WTC11 (cell line): ENCODE measurements around the gene VAC14. TPM values are rescaled to one million over a fixed set of nuclear protein-coding genes. Genes with fewer than 3 reads are reported as not detected.

Experiments used
- ATAC-seq: fragments of 200-7000 bp; cut with Tn5 transposase; 2 replicates; pipeline ENCODE4 v1.10.0; 2021; ENCODE audit warnings: mild to moderate bottlenecking, moderate library complexity
- CTCF ChIA-PET: fragments of 300-600 bp; sonication (Branson Sonifier 250); formaldehyde crosslinking; loops from one replicate; lab custom pipeline; 2021; ENCODE audit warnings: antibody characterized with exemption; lab: Charles Lee
- POLR2A ChIA-PET: fragments of 350-600 bp; sonication (Branson Sonifier 250); formaldehyde crosslinking; loops from one replicate; lab custom pipeline; 2021; ENCODE audit warnings: antibody characterized with exemption; lab: Charles Lee
- DNase-seq: peaks from one replicate; pipeline ENCODE4 v3.0.0; 2021; ENCODE audit warnings: low spot score
- H3K27ac Mint-ChIP-seq: 2 replicates; pipeline ENCODE4 v1.8.0; 2021; ENCODE audit warnings: mixed read lengths
- H3K27me3 Mint-ChIP-seq: 2 replicates; pipeline ENCODE4 v1.8.0; 2021; ENCODE audit warnings: low read depth, mild to moderate bottlenecking, moderate library complexity, mixed read lengths
- H3K36me3 Mint-ChIP-seq: 2 replicates; pipeline ENCODE4 v1.8.0; 2021; ENCODE audit warnings: mixed read lengths
- H3K4me1 Mint-ChIP-seq: 2 replicates; pipeline ENCODE4 v1.8.0; 2022; ENCODE audit warnings: mixed read lengths
- H3K4me3 Mint-ChIP-seq: 2 replicates; pipeline ENCODE4 v1.8.0; 2021; ENCODE audit warnings: mild to moderate bottlenecking, moderate library complexity, mixed read lengths
- H3K9me3 Mint-ChIP-seq: 2 replicates; pipeline ENCODE4 v1.8.0; 2021; ENCODE audit warnings: mixed read lengths
- ATF1 ChIP-seq: sonication (generic); formaldehyde crosslinking; IDR thresholded peaks from 2 replicates; pipeline ENCODE4 v1.8.1; 2023; ENCODE audit warnings: mild to moderate bottlenecking, moderate library complexity, missing genetic modification reagents
- CBFB ChIP-seq: sonication (generic); formaldehyde crosslinking; IDR thresholded peaks from 2 replicates; pipeline ENCODE4 v1.8.1; 2022; ENCODE audit warnings: mild to moderate bottlenecking, low read depth, missing genetic modification reagents
- ELF4 ChIP-seq: sonication (generic); formaldehyde crosslinking; IDR thresholded peaks from 2 replicates; pipeline ENCODE4 v1.8.1; 2022; ENCODE audit warnings: low read depth, mild to moderate bottlenecking, moderate library complexity, missing genetic modification reagents
- ETV6 ChIP-seq: sonication (generic); formaldehyde crosslinking; IDR thresholded peaks from 2 replicates; pipeline ENCODE4 v1.8.1; 2022; ENCODE audit warnings: mild to moderate bottlenecking, missing genetic modification reagents
- FOXJ3 ChIP-seq: sonication (generic); formaldehyde crosslinking; IDR thresholded peaks from 2 replicates; pipeline ENCODE4 v1.9.0; 2021; ENCODE audit warnings: missing genetic modification reagents, mild to moderate bottlenecking, borderline replicate concordance
- GRHL2 ChIP-seq: fragments of 250-450 bp; sonication (Bioruptor Pico); IDR thresholded peaks from 2 replicates; pipeline ENCODE4 v1.8.0; 2022; ENCODE audit warnings: mild to moderate bottlenecking, moderate library complexity; ENCODE audit not compliant: insufficient replicate concordance, severe bottlenecking
- HMGA2 ChIP-seq: fragments of 250-450 bp; sonication (Bioruptor Pico); IDR thresholded peaks from 2 replicates; pipeline ENCODE4 v1.4.0; 2021; ENCODE audit warnings: mild to moderate bottlenecking, moderate library complexity
- KAT7 ChIP-seq: sonication (generic); formaldehyde crosslinking; IDR thresholded peaks from 2 replicates; pipeline ENCODE4 v1.8.1; 2023; ENCODE audit warnings: missing genetic modification reagents, mild to moderate bottlenecking, borderline replicate concordance
- NFATC4 ChIP-seq: fragments of 250-450 bp; sonication (Bioruptor Pico); IDR thresholded peaks from 2 replicates; pipeline ENCODE4 v1.9.0; 2021; ENCODE audit warnings: mild to moderate bottlenecking
- NR1H2 ChIP-seq: sonication (generic); formaldehyde crosslinking; IDR thresholded peaks from 2 replicates; pipeline ENCODE4 v1.9.0; 2021; ENCODE audit warnings: mild to moderate bottlenecking, moderate library complexity, missing genetic modification reagents
- NR3C1 ChIP-seq: sonication (generic); formaldehyde crosslinking; conservative IDR thresholded peaks from 2 replicates; pipeline ENCODE4 v1.8.1; 2023; ENCODE audit warnings: low read depth, mild to moderate bottlenecking, missing genetic modification reagents
- RORB ChIP-seq: fragments of 250-450 bp; sonication (Bioruptor Pico); IDR thresholded peaks from 2 replicates; pipeline ENCODE4 v1.9.0; 2021; ENCODE audit warnings: mild to moderate bottlenecking
- TCF7 ChIP-seq: sonication (generic); formaldehyde crosslinking; IDR thresholded peaks from 2 replicates; pipeline ENCODE4 v1.8.0; 2022; ENCODE audit warnings: mild to moderate bottlenecking, low read depth, missing genetic modification reagents, moderate library complexity
- ZNF263 ChIP-seq: sonication (generic); formaldehyde crosslinking; IDR thresholded peaks from 2 replicates; pipeline ENCODE4 v1.8.1; 2022; ENCODE audit warnings: low read depth, mild to moderate bottlenecking, moderate library complexity, missing genetic modification reagents
- ZNF416 ChIP-seq: fragments of 250-450 bp; sonication (Bioruptor Pico); IDR thresholded peaks from 2 replicates; pipeline ENCODE4 v1.9.0; 2021; ENCODE audit warnings: mild to moderate bottlenecking, inconsistent platforms
- total RNA-seq: library from RNA; stranded (reverse); gene quantifications from 3 replicates; pipeline ENCODE4 v1.2.3, GENCODE V29; 2021
- TF ChIP-seq, protein P1 (sequence below): fragments of 250-450 bp; sonication (Bioruptor Pico); IDR thresholded peaks from 2 replicates; pipeline ENCODE4 v1.9.0; 2021; ENCODE audit warnings: mild to moderate bottlenecking, borderline replicate concordance
- TF ChIP-seq, protein P2 (sequence below): fragments of 250-450 bp; sonication (Bioruptor Pico); IDR thresholded peaks from 2 replicates; pipeline ENCODE4 v2.1.2; 2022; ENCODE audit warnings: mild to moderate bottlenecking, moderate library complexity
- TF ChIP-seq, protein P3 (sequence below): fragments of 250-450 bp; sonication (Bioruptor Pico); IDR thresholded peaks from 2 replicates; pipeline ENCODE4 v1.9.0; 2021; ENCODE audit warnings: moderate library complexity, mild to moderate bottlenecking, inconsistent platforms, borderline replicate concordance
- TF ChIP-seq, protein P4 (sequence below): sonication (generic); formaldehyde crosslinking; IDR thresholded peaks from 2 replicates; pipeline ENCODE4 v1.8.0; 2023; ENCODE audit warnings: mild to moderate bottlenecking, missing genetic modification reagents
- TF ChIP-seq, protein P5 (sequence below): sonication (generic); formaldehyde crosslinking; IDR thresholded peaks from 2 replicates; pipeline ENCODE4 v1.8.1; 2022; ENCODE audit warnings: missing genetic modification reagents, borderline replicate concordance
- TF ChIP-seq, protein P6 (sequence below): sonication (generic); formaldehyde crosslinking; conservative IDR thresholded peaks from 2 replicates; pipeline ENCODE4 v1.8.1; 2022; ENCODE audit warnings: mild to moderate bottlenecking, missing genetic modification reagents
- TF ChIP-seq, protein P7 (sequence below): sonication (generic); formaldehyde crosslinking; IDR thresholded peaks from 2 replicates; pipeline ENCODE4 v1.8.0; 2022; ENCODE audit warnings: mild to moderate bottlenecking, missing genetic modification reagents

Gene VAC14
- total RNA-seq, 1 experiment from 2014 or later, result 60.1 TPM

DNA sequence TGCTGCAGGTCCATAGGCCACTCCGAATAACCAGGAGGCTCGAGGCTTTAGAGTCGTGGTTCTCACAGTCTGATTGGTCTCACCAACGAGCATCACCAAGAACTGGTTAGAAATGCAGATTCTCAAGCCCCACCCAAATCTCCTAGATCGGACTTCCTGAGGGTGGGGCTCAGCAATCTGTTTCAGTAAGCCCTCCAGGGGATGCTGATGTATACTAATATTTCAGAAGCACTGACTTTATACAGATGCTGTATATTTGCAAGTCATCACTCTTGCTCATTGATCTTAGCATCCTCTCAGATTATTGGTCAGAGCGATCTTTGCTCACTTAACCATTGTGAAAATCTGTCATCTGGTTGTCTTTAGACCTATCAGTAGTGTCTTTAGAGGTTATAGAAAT is 4.4 kb upstream of the VAC14 start (continued):
- TF ChIP-seq, protein P1, sequence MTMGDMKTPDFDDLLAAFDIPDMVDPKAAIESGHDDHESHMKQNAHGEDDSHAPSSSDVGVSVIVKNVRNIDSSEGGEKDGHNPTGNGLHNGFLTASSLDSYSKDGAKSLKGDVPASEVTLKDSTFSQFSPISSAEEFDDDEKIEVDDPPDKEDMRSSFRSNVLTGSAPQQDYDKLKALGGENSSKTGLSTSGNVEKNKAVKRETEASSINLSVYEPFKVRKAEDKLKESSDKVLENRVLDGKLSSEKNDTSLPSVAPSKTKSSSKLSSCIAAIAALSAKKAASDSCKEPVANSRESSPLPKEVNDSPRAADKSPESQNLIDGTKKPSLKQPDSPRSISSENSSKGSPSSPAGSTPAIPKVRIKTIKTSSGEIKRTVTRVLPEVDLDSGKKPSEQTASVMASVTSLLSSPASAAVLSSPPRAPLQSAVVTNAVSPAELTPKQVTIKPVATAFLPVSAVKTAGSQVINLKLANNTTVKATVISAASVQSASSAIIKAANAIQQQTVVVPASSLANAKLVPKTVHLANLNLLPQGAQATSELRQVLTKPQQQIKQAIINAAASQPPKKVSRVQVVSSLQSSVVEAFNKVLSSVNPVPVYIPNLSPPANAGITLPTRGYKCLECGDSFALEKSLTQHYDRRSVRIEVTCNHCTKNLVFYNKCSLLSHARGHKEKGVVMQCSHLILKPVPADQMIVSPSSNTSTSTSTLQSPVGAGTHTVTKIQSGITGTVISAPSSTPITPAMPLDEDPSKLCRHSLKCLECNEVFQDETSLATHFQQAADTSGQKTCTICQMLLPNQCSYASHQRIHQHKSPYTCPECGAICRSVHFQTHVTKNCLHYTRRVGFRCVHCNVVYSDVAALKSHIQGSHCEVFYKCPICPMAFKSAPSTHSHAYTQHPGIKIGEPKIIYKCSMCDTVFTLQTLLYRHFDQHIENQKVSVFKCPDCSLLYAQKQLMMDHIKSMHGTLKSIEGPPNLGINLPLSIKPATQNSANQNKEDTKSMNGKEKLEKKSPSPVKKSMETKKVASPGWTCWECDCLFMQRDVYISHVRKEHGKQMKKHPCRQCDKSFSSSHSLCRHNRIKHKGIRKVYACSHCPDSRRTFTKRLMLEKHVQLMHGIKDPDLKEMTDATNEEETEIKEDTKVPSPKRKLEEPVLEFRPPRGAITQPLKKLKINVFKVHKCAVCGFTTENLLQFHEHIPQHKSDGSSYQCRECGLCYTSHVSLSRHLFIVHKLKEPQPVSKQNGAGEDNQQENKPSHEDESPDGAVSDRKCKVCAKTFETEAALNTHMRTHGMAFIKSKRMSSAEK (CRISPR knock-in tag), result no peak
- no peak for TF ChIP-seq NR3C1 (CRISPR knock-in tag)
- TF ChIP-seq GRHL2 (CRISPR knock-in tag), result no peak
- TF ChIP-seq, protein P2, sequence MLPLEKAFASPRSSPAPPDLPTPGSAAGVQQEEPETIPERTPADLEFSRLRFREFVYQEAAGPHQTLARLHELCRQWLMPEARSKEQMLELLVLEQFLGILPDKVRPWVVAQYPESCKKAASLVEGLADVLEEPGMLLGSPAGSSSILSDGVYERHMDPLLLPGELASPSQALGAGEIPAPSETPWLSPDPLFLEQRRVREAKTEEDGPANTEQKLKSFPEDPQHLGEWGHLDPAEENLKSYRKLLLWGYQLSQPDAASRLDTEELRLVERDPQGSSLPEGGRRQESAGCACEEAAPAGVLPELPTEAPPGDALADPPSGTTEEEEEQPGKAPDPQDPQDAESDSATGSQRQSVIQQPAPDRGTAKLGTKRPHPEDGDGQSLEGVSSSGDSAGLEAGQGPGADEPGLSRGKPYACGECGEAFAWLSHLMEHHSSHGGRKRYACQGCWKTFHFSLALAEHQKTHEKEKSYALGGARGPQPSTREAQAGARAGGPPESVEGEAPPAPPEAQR (CRISPR knock-in tag), result no peak
- no peak for TF ChIP-seq ELF4 (CRISPR knock-in tag)
- TF ChIP-seq, protein P3, sequence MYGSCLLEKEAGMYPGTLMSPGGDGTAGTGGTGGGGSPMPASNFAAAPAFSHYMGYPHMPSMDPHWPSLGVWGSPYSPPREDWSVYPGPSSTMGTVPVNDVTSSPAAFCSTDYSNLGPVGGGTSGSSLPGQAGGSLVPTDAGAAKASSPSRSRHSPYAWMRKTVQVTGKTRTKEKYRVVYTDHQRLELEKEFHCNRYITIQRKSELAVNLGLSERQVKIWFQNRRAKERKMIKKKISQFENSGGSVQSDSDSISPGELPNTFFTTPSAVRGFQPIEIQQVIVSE, result no peak
- no peak for TF ChIP-seq KAT7 (CRISPR knock-in tag)
- TF ChIP-seq, protein P4, sequence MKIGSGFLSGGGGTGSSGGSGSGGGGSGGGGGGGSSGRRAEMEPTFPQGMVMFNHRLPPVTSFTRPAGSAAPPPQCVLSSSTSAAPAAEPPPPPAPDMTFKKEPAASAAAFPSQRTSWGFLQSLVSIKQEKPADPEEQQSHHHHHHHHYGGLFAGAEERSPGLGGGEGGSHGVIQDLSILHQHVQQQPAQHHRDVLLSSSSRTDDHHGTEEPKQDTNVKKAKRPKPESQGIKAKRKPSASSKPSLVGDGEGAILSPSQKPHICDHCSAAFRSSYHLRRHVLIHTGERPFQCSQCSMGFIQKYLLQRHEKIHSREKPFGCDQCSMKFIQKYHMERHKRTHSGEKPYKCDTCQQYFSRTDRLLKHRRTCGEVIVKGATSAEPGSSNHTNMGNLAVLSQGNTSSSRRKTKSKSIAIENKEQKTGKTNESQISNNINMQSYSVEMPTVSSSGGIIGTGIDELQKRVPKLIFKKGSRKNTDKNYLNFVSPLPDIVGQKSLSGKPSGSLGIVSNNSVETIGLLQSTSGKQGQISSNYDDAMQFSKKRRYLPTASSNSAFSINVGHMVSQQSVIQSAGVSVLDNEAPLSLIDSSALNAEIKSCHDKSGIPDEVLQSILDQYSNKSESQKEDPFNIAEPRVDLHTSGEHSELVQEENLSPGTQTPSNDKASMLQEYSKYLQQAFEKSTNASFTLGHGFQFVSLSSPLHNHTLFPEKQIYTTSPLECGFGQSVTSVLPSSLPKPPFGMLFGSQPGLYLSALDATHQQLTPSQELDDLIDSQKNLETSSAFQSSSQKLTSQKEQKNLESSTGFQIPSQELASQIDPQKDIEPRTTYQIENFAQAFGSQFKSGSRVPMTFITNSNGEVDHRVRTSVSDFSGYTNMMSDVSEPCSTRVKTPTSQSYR (CRISPR knock-in tag), result no peak
- TF ChIP-seq ATF1 (CRISPR knock-in tag), result no peak
- TF ChIP-seq NFATC4 (CRISPR knock-in tag), result no peak
- no peak for TF ChIP-seq ETV6 (CRISPR knock-in tag)
- TF ChIP-seq, protein P5, sequence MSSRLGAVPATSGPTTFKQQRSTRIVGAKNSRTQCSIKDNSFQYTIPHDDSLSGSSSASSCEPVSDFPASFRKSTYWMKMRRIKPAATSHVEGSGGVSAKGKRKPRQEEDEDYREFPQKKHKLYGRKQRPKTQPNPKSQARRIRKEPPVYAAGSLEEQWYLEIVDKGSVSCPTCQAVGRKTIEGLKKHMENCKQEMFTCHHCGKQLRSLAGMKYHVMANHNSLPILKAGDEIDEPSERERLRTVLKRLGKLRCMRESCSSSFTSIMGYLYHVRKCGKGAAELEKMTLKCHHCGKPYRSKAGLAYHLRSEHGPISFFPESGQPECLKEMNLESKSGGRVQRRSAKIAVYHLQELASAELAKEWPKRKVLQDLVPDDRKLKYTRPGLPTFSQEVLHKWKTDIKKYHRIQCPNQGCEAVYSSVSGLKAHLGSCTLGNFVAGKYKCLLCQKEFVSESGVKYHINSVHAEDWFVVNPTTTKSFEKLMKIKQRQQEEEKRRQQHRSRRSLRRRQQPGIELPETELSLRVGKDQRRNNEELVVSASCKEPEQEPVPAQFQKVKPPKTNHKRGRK, result no peak

DNA sequence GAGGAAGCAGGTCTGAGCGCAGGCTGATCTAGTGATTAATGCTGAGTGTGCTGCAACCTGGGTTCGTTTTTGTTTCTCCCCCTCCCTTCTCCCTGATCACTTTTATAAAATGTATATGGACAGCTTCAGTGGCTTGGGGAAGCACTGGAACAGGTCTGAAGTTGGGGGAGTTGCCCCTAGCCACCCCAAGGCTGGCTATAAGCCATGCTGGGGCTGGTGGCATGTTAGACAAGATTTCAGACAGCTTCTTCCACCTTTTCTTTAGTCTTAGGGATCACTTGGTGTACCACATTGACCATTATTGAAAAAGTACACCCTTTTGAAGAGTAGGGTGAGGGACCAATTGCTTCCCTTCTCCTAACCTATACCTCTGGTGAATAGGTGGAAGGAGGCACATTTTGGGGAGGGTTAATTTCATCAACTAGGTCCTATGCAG is 3.8 kb upstream of the VAC14 start:
- Mint-ChIP-seq H3K27ac (no peak overlapping the region), H3K4me3 (no peak overlapping the region), H3K4me1 (peaks cover 15% of the 10 kb centered on the region), H3K9me3 (peaks cover 15% of the 10 kb centered on the region; the same call in 1 of the 2 replicates), H3K36me3 (no peaks in the 10 kb centered on the region), H3K27me3 (peaks cover 82% of the 10 kb centered on the region)
- CTCF ChIA-PET, result no interaction called here
- DNase-seq (no peak), ATAC-seq (no peak)
- POLR2A ChIA-PET, result no interaction called here
- no peak for TF ChIP-seq CBFB (CRISPR knock-in tag)
- TF ChIP-seq ELF4 (CRISPR knock-in tag), result no peak
- TF ChIP-seq, protein P6, sequence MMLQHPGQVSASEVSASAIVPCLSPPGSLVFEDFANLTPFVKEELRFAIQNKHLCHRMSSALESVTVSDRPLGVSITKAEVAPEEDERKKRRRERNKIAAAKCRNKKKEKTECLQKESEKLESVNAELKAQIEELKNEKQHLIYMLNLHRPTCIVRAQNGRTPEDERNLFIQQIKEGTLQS (CRISPR knock-in tag), result no peak
- TF ChIP-seq, protein P4 (CRISPR knock-in tag), result no peak
- no peak for TF ChIP-seq ZNF263 (CRISPR knock-in tag)
- TF ChIP-seq NFATC4 (CRISPR knock-in tag), result no peak
- no peak for TF ChIP-seq RORB (CRISPR knock-in tag)
- no peak for TF ChIP-seq ZNF416 (CRISPR knock-in tag)
- TF ChIP-seq HMGA2 (CRISPR knock-in tag), result no peak
- TF ChIP-seq FOXJ3 (CRISPR knock-in tag), result no peak
- no peak for TF ChIP-seq TCF7 (CRISPR knock-in tag)
- TF ChIP-seq KAT7 (CRISPR knock-in tag), result no peak
- no peak for TF ChIP-seq NR1H2 (CRISPR knock-in tag)
- TF ChIP-seq, protein P7, sequence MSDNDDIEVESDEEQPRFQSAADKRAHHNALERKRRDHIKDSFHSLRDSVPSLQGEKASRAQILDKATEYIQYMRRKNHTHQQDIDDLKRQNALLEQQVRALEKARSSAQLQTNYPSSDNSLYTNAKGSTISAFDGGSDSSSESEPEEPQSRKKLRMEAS (CRISPR knock-in tag), result no peak
